ENCODE data around the gene OLA1.

GRCh38 chr2:174243812-174244211, 4.5 kb downstream of the OLA1 start:
- TF ChIP-seq REST (IDR thresholded peaks at IDR 0.05; ENCODE audit: insufficient read depth in 1 of 2, low read depth in 2 of 2, low read length in 2 of 2) (no peak), SIN3A (IDR thresholded peaks at IDR 0.05; ENCODE audit: borderline replicate concordance, insufficient read depth, low read length) (no peak), FOXP2 (optimal IDR thresholded peaks at IDR 0.05; ENCODE audit: borderline replicate concordance, extremely low read depth, extremely low read length, insufficient read depth) (no peak), POLR2AphosphoS5 (IDR thresholded peaks at IDR 0.05; ENCODE audit: low read depth, low read length) (no peak)

All from PFSK-1 (cell line).